H1 (cell line): ENCODE data around the gene GDAP2. TPM values are rescaled to one million over a fixed set of nuclear protein-coding genes. Genes with fewer than 3 reads are reported as not detected.

Experiments
- CTCF ChIA-PET: fragments of 300-600 bp; sonication (Branson Sonifier 250); formaldehyde crosslinking; loops from one replicate; lab custom pipeline; 2021; ENCODE audit not compliant: partially characterized antibody; lab: Charles Lee
- POLR2A ChIA-PET: fragments of 300-600 bp; sonication (Branson Sonifier 250); formaldehyde crosslinking; loops from one replicate; lab custom pipeline; 2021; ENCODE audit warnings: inconsistent platforms; ENCODE audit not compliant: partially characterized antibody; lab: Charles Lee
- DNase-seq, 2 experiments: peaks; one replicate each; pipeline versions ENCODE4 v3.0.0 to v3.0.0-alpha.2; 2010 to 2022; ENCODE audit warnings: low spot score in 2 of 2, low read depth in 1 of 2, mixed read lengths in 1 of 2
- FAIRE-seq: peaks from 2 replicates; lab custom pipeline; 2011; peaks lifted over from hg19 to GRCh38; lab: Jason Lieb, UNC
- H2AFZ ChIP-seq: 2 replicates; pipeline ENCODE4 v1.8.1; 2012; ENCODE audit warnings: low read length, inconsistent platforms
- H2AK5ac ChIP-seq: 2 replicates; pipeline ENCODE4 v1.6.1; 2013; ENCODE audit warnings: low read depth, low read length
- H2BK120ac ChIP-seq: replicated peaks from 2 replicates; pipeline ENCODE3; 2013; ENCODE audit warnings: low read depth, low read length, inconsistent platforms
- H2BK12ac ChIP-seq: 2 replicates; pipeline ENCODE4 v1.6.1; 2013; ENCODE audit warnings: low read depth, low read length
- H2BK15ac ChIP-seq: 2 replicates; pipeline ENCODE4 v1.6.1; 2013; ENCODE audit warnings: low read length
- H2BK20ac ChIP-seq: 2 replicates; pipeline ENCODE4 v1.6.1; 2013; ENCODE audit warnings: low read length
- H2BK5ac ChIP-seq: 2 replicates; pipeline ENCODE4 v1.6.1; 2013; ENCODE audit warnings: low read depth, low read length
- H3K14ac ChIP-seq: 2 replicates; pipeline ENCODE4 v1.6.1; 2013; ENCODE audit warnings: inconsistent platforms; ENCODE audit not compliant: insufficient read length
- H3K18ac ChIP-seq: 2 replicates; pipeline ENCODE4 v1.6.1; 2013; ENCODE audit warnings: low read length; ENCODE audit errors: extremely low read depth
- H3K23ac ChIP-seq: 2 replicates; pipeline ENCODE4 v1.6.1; 2013; ENCODE audit warnings: inconsistent platforms; ENCODE audit not compliant: insufficient read length
- H3K23me2 ChIP-seq: 2 replicates; pipeline ENCODE4 v1.6.1; 2013; ENCODE audit warnings: low read depth, low read length
- H3K27ac ChIP-seq: 2 replicates; pipeline ENCODE4 v1.6.1; 2011; ENCODE audit warnings: low read depth, low read length, inconsistent platforms
- H3K27me3 ChIP-seq, 4 experiments: replicated peaks in 1 of 4; 1 replicate in 1 of 4; 2 replicates in 3 of 4; pipeline versions ENCODE4 v1.6.1 to v1.8.1; 2011 to 2013; ENCODE audit warnings: low read length in 3 of 4, mild to moderate bottlenecking in 3 of 4, inconsistent platforms in 2 of 4, mixed read lengths in 2 of 4, moderate library complexity in 1 of 4; ENCODE audit not compliant: control insufficient read depth in 3 of 4, insufficient read depth in 3 of 4; ENCODE audit errors: extremely low read depth in 1 of 4
- H3K36me3 ChIP-seq, 4 experiments: 2 replicates each; pipeline versions ENCODE4 v1.6.1 to v1.8.1; 2011 to 2013; ENCODE audit warnings: mild to moderate bottlenecking in 4 of 4, low read length in 3 of 4, moderate library complexity in 2 of 4, control low read depth in 1 of 4, inconsistent platforms in 1 of 4; ENCODE audit not compliant: insufficient read depth in 4 of 4, control insufficient read depth in 2 of 4
- H3K4ac ChIP-seq: replicated peaks from 2 replicates; pipeline ENCODE3; 2013; ENCODE audit warnings: low read length, low read depth, mixed read lengths, inconsistent platforms; ENCODE audit not compliant: insufficient read length
- H3K4me1 ChIP-seq, 4 experiments: replicated peaks in 1 of 4; 1 replicate in 1 of 4; 2 replicates in 3 of 4; pipeline versions ENCODE4 v1.6.1 to v1.8.1; 2011 to 2013; ENCODE audit warnings: low read length in 3 of 4, inconsistent platforms in 2 of 4, mixed read lengths in 1 of 4; ENCODE audit not compliant: insufficient read depth in 4 of 4, control insufficient read depth in 3 of 4
- H3K4me2 ChIP-seq, 2 experiments: 2 replicates each; pipeline versions ENCODE4 v1.6.1 to v1.8.1; 2011 to 2013; ENCODE audit warnings: low read depth in 2 of 2, low read length in 2 of 2, control low read depth in 1 of 2, inconsistent platforms in 1 of 2, mild to moderate bottlenecking in 1 of 2; ENCODE audit not compliant: insufficient read depth in 1 of 2
- H3K4me3 ChIP-seq, 4 experiments: fragments of 200-600, 300-600 bp in 1 of 4; sonication (generic), shearing (Covaris generic), sonication (Bioruptor Twin) in 1 of 4; 2 replicates each; pipeline versions ENCODE4 v1.5.1 to v1.8.1; 2011 to 2016; ENCODE audit warnings: low read length in 4 of 4, low read depth in 3 of 4, control low read depth in 2 of 4, inconsistent platforms in 2 of 4, mild to moderate bottlenecking in 2 of 4, mixed read lengths in 1 of 4, moderate library complexity in 1 of 4; ENCODE audit not compliant: insufficient read depth in 2 of 4; ENCODE audit errors: extremely low read depth in 1 of 4
- H3K56ac ChIP-seq: replicated peaks from 2 replicates; pipeline ENCODE3; 2013; ENCODE audit warnings: low read depth, mild to moderate bottlenecking, mixed read lengths, low read length, inconsistent platforms; ENCODE audit not compliant: insufficient read length
- H3K79me1 ChIP-seq: 2 replicates; pipeline ENCODE4 v1.6.1; 2013; ENCODE audit warnings: low read depth, low read length, control low read depth
- H3K79me2 ChIP-seq, 2 experiments: 2 replicates each; pipeline versions ENCODE4 v1.6.1 to v1.8.1; 2012 to 2013; ENCODE audit warnings: low read length in 2 of 2, mild to moderate bottlenecking in 2 of 2, inconsistent platforms in 1 of 2; ENCODE audit not compliant: insufficient read depth in 2 of 2, control insufficient read depth in 1 of 2
- H3K9ac ChIP-seq, 4 experiments: replicated peaks in 1 of 4; 1 replicate in 1 of 4; 2 replicates in 3 of 4; pipeline versions ENCODE4 v1.6.1 to v1.8.1; 2011 to 2013; ENCODE audit warnings: low read depth in 3 of 4, low read length in 3 of 4, control low read depth in 2 of 4, mild to moderate bottlenecking in 2 of 4, moderate library complexity in 2 of 4, inconsistent platforms in 1 of 4; ENCODE audit errors: extremely low read depth in 1 of 4
- H3K9me3 ChIP-seq, 2 experiments: 2 replicates each; pipeline versions ENCODE4 v1.6.1 to v1.8.1; 2012 to 2013; ENCODE audit warnings: mild to moderate bottlenecking in 2 of 2, moderate library complexity in 2 of 2, control low read depth in 1 of 2, inconsistent platforms in 1 of 2, low read depth in 1 of 2, low read length in 1 of 2, mixed read lengths in 1 of 2; ENCODE audit not compliant: insufficient read depth in 2 of 2
- H4K20me1 ChIP-seq, 2 experiments: replicated peaks in 1 of 2; 2 replicates each; pipeline versions ENCODE3 to v1.8.1; 2011 to 2013; ENCODE audit warnings: inconsistent platforms in 2 of 2, low read length in 2 of 2, mild to moderate bottlenecking in 1 of 2; ENCODE audit not compliant: insufficient read depth in 2 of 2, control insufficient read depth in 1 of 2
- H4K5ac ChIP-seq: 2 replicates; pipeline ENCODE4 v1.6.1; 2013; ENCODE audit warnings: low read length, low read depth, mixed read lengths, inconsistent platforms; ENCODE audit not compliant: insufficient read length
- H4K8ac ChIP-seq: 2 replicates; pipeline ENCODE4 v1.8.0; 2013; ENCODE audit warnings: mild to moderate bottlenecking, moderate library complexity, low read length, inconsistent platforms; ENCODE audit not compliant: insufficient read depth; ENCODE audit errors: extremely low read depth
- H4K91ac ChIP-seq: replicated peaks from 2 replicates; pipeline ENCODE3; 2013; ENCODE audit warnings: low read length, mixed read lengths, inconsistent platforms; ENCODE audit not compliant: insufficient read length
- CBX8 ChIP-seq: fragments of 300-800, 300-1000 bp; sonication (generic); IDR thresholded peaks from 2 replicates; pipeline ENCODE4 v1.7.1; 2016; ENCODE audit warnings: low read depth, low read length, borderline replicate concordance
- E2F6 ChIP-seq: IDR thresholded peaks from 2 replicates; pipeline ENCODE4 v1.6.1; 2012; ENCODE audit warnings: inconsistent platforms
- EZH2 ChIP-seq: fragments of 200-600 bp; sonication (generic); IDR thresholded peaks from 2 replicates; pipeline ENCODE4 v1.7.1; 2012; ENCODE audit warnings: low read depth, mild to moderate bottlenecking, moderate library complexity, low read length, inconsistent platforms; ENCODE audit not compliant: severe bottlenecking
- HDAC2 ChIP-seq, 2 experiments: fragments of 300-600 bp in 1 of 2; sonication (generic) in 1 of 2; IDR thresholded peaks; 2 replicates each; pipeline ENCODE4 v1.6.1; 2011 to 2012; ENCODE audit warnings: low read depth in 2 of 2, low read length in 2 of 2, mild to moderate bottlenecking in 2 of 2, moderate library complexity in 2 of 2, borderline replicate concordance in 1 of 2, inconsistent platforms in 1 of 2
- KDM1A ChIP-seq: fragments of 200-600, 300-600 bp; sonication (generic); IDR thresholded peaks from 2 replicates; pipeline ENCODE4 v1.7.1; 2016; ENCODE audit warnings: mild to moderate bottlenecking, low read length, borderline replicate concordance
- MAFK ChIP-seq: IDR thresholded peaks from 2 replicates; pipeline ENCODE4 v1.6.1; 2012; ENCODE audit warnings: low read depth, mild to moderate bottlenecking, improper control_type of control experiment, low read length
- NRF1 ChIP-seq: IDR thresholded peaks from 2 replicates; pipeline ENCODE4 v1.6.1; 2011; ENCODE audit warnings: mild to moderate bottlenecking, low read depth, low read length, improper control_type of control experiment
- PHF8 ChIP-seq: fragments of 200-600 bp; sonication (generic); conservative IDR thresholded peaks from 2 replicates; pipeline ENCODE4 v1.7.1; 2012; ENCODE audit warnings: low read depth, mild to moderate bottlenecking, inconsistent platforms, low read length, moderate library complexity
- POLR2AphosphoS5 ChIP-seq: IDR thresholded peaks from 2 replicates; pipeline ENCODE4 v1.6.1; 2011; ENCODE audit warnings: low read depth, low read length
- SRF ChIP-seq: IDR thresholded peaks from 2 replicates; pipeline ENCODE4 v1.6.1; 2011; ENCODE audit warnings: mild to moderate bottlenecking, low read depth, low read length, moderate library complexity
- TCF12 ChIP-seq: IDR thresholded peaks from 2 replicates; pipeline ENCODE4 v1.6.1; 2011; ENCODE audit warnings: low read depth, mild to moderate bottlenecking, low read length
- TEAD4 ChIP-seq: IDR thresholded peaks from 2 replicates; pipeline ENCODE4 v1.6.1; 2012; ENCODE audit warnings: low read depth, low read length, inconsistent platforms, mixed read lengths
- ZNF274 ChIP-seq: IDR thresholded peaks from 2 replicates; pipeline ENCODE4 v1.7.0; 2012; ENCODE audit warnings: low read length, borderline replicate concordance; ENCODE audit errors: extremely low read depth
- WGBS, 2 experiments: shearing (Covaris generic) in 1 of 2; methylation state at CpG; one replicate each; pipeline versions ENCODE4 v1.1.6 to v1.1.7; 2013 to 2015; ENCODE audit warnings: low lambda C conversion rate in 2 of 2, mixed read lengths in 2 of 2, inconsistent platforms in 1 of 2, low coverage in 1 of 2, missing lambda C conversion rate in 1 of 2; ENCODE audit not compliant: insufficient replicate concordance in 2 of 2, insufficient coverage in 1 of 2, insufficient read length in 1 of 2; ENCODE audit errors: extremely low coverage in 1 of 2, missing lambda C conversion rate in 1 of 2; 5-methylcytosine and 5-hydroxymethylcytosine counted together
- polyA plus RNA-seq, 7 experiments: library from polyadenylated mRNA; depleted of rRNA in 3 of 7; stranded (reverse) in 5 of 7; unstranded in 2 of 7; fragments of >200 nt in 5 of 7; fragments of 200-250 nt in 2 of 7; gene quantifications; 1 replicate in 5 of 7; 2 replicates in 1 of 7; 4 replicates in 1 of 7; pipeline versions ENCODE4 v1.2.1 to v1.2.3, GENCODE V29; 2011 to 2013; ENCODE audit warnings: missing spikeins in 2 of 7, mixed read lengths in 2 of 7
- total RNA-seq: library from RNA; stranded (reverse); fragmentation: NEBNext Ultra II Directional; extraction: Animal tissue kit (Norgen Biotek cat#: 25700); gene quantifications from 2 replicates; pipeline ENCODE4 v1.2.1, GENCODE V29; 2021

The GDAP2 gene
- total and polyA plus RNA-seq, 2 of the 8 experiments (the other 6 are each of a cell fraction or from before 2014, with no cell fraction given): 8.6 to 27.8 TPM

GRCh38 chr1:117861694-117862093 lies 67.7 kb downstream of the GDAP2 start:
- Histone ChIP-seq H4K91ac (no peak overlapping the region), H3K36me3 (peaks cover 0 to 4% (median 0%) of the 10 kb centered on the region in 4 experiments; a peak in 3 of 8 replicates), H3K4me1 (no peaks in the 10 kb centered on the region), H2AK5ac (no peak overlapping the region), H2BK12ac (no peak overlapping the region), H3K4ac (no peak overlapping the region), H3K27me3 (no peaks in the 10 kb centered on the region), H3K79me1 (no peaks in the 10 kb centered on the region), H3K4me3 (no peak overlapping the region), H3K23ac (no peak overlapping the region), H3K18ac (no peak overlapping the region), H4K8ac (no peak overlapping the region), H3K79me2 (no peaks in the 10 kb centered on the region), H2BK120ac (no peak overlapping the region), H2BK15ac (no peak overlapping the region), H3K9ac (no peak overlapping the region), H4K5ac (no peak overlapping the region), H2BK20ac (no peak overlapping the region), H3K4me2 (no peak overlapping the region), H4K20me1 (no peaks in the 10 kb centered on the region), H3K56ac (no peak overlapping the region), H3K23me2 (no peaks in the 10 kb centered on the region), H2AFZ (no peak overlapping the region), H3K27ac (no peak overlapping the region), H3K9me3 (0 out of 4 replicates have a peak, but pooled peaks cover 0 to 4% of the 10 kb centered on the region in 2 experiments), H3K14ac (no peak overlapping the region), H2BK5ac (no peak overlapping the region)
- POLR2A ChIA-PET: no interaction called here
- no peak for DNase-seq
- CTCF ChIA-PET: interaction anchor here (1.1 kb wide), 1 partner anchor 103 kb away, joined by 4 read pairs; no protein-coding TSS in a partner anchor
- WGBS, 2 experiments: 93% methylated on average over 2 of the region's 2 CpGs; no CpG with 5 or more reads in 1 of the 2 experiments
- no peak for FAIRE-seq
- TF ChIP-seq SRF (no peak), POLR2AphosphoS5 (no peak), KDM1A (no peak), E2F6 (no peak), NRF1 (no peak), TEAD4 (no peak), HDAC2 (IDR thresholded peaks at IDR 0.05; ENCODE audit: borderline replicate concordance in 1 of 2, low read depth in 2 of 2, low read length in 2 of 2) (no peak), EZH2 (no peak), CBX8 (no peak), ZNF274 (no peak), TCF12 (no peak), PHF8 (no peak), MAFK (no peak)
